Colonic mucosa (tissue), 4 donors: ENCODE results near the gene RWDD1. TPM values are rescaled to one million over a fixed set of nuclear protein-coding genes. Genes with fewer than 3 reads are reported as not detected.

ENCODE experiments used
- DNase-seq: peaks from one replicate; pipeline ENCODE4 v3.0.0-alpha.2; 2020
- H3K27ac ChIP-seq: fragments of 200-600 bp; one replicate; pipeline ENCODE4 v1.8.0; 2021
- H3K27me3 ChIP-seq: fragments of 200-600 bp; one replicate; pipeline ENCODE4 v1.8.0; 2021
- H3K36me3 ChIP-seq: fragments of 200-600 bp; one replicate; pipeline ENCODE4 v1.8.0; 2021
- H3K4me1 ChIP-seq: fragments of 200-600 bp; one replicate; pipeline ENCODE4 v1.8.0; 2021; ENCODE audit warnings: mild to moderate bottlenecking
- H3K4me3 ChIP-seq: fragments of 200-600 bp; one replicate; pipeline ENCODE4 v1.8.0; 2021
- H3K9ac ChIP-seq, 2 donors: one replicate each; pipeline ENCODE4 v1.7.0; 2013; ENCODE audit warnings: control low read depth in 2 of 2, low read depth in 2 of 2, low read length in 2 of 2
- H3K9me3 ChIP-seq: fragments of 200-600 bp; one replicate; pipeline ENCODE4 v1.8.0; 2021
- intact Hi-C: fragments of 100-400 bp; cut with DNase I; formaldehyde crosslinking; loops from one replicate; pipeline ENCODE4 v1.14.1; 2022
- total RNA-seq, 2 donors: library from RNA; stranded (reverse); fragmentation: NEBNext Ultra II Directional in 1 of 2; extraction: Animal tissue kit (Norgen Biotek cat#: 25700) in 1 of 2; gene quantifications; one replicate each; pipeline ENCODE4 v1.2.1, GENCODE V29; 2021
- TF ChIP-seq, protein P1 (sequence below): fragments of 200-600 bp; IDR thresholded peaks from one replicate; pipeline ENCODE4 v1.8.0; 2022; ENCODE audit warnings: antibody characterized with exemption, mild to moderate bottlenecking
- donor health status: healthy.
- donor health status: DM: no; HTN: no; CAD: no.
- donor health status: DM: no; HTN: no; CAD: no.

The RWDD1 gene
- total RNA-seq, 2 donors from 2014 or later = 27.4 to 30.8 TPM

DNA sequence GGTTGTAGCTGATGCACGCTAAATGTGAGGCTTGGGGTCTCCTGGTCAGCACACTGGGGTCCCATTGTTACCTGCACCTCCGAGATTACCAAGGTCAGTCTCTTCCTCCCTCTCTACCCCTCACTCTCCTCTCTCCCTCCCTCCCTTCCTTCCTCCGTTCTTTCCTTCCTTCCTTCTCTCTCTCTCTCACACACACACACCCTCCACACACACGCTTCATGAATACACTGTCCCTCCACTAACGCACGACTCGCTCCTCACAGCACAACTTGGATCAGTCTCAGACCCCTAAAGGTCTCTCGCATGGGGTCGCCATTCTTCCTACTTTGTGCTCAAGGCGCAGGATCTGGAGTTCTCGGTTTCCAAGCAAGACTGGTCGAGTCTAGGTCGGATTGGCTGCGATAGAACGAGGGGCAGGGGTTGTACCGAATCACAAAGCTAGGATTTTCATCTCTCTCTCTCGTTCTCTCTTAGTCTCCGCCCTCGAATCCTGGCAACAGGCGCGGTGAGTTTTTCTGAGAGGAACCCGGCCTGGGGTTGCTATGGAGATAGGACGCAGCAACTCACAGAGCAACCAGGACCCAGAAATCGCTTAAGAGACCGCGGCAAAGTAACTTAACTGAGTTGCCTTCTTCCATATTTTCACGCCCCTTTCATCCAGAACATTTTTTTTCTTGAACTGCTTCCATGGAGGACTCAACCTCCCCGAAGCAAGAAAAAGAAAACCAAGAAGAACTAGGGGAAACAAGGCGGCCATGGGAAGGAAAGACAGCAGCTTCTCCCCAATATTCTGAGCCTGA, 44.8 kb downstream of the RWDD1 start, which contains the start of gene RSPH4A:
Gene RSPH4A, plus strand, starts transcription at position 543 of the 800 bp plus-strand sequence. Its CDS starts 145 bp downstream, at position 688.
- H3K27ac ChIP-seq = no peak within 1 kb of the TSS
- H3K27me3 ChIP-seq = no peaks in the 10 kb centered on the region
- intact Hi-C loops = no loop called here
- no peaks in the 10 kb centered on the region for H3K36me3 ChIP-seq
- peak within 1 kb of the TSS; percentile 49 for H3K4me3 ChIP-seq
- H3K9me3 ChIP-seq = no peaks in the 10 kb centered on the region
- no peaks in the 10 kb centered on the region for H3K4me1 ChIP-seq
- H3K9ac ChIP-seq = peak within 1 kb of the TSS in 1 of 2 donors; percentile 44
- TF ChIP-seq, protein P1, sequence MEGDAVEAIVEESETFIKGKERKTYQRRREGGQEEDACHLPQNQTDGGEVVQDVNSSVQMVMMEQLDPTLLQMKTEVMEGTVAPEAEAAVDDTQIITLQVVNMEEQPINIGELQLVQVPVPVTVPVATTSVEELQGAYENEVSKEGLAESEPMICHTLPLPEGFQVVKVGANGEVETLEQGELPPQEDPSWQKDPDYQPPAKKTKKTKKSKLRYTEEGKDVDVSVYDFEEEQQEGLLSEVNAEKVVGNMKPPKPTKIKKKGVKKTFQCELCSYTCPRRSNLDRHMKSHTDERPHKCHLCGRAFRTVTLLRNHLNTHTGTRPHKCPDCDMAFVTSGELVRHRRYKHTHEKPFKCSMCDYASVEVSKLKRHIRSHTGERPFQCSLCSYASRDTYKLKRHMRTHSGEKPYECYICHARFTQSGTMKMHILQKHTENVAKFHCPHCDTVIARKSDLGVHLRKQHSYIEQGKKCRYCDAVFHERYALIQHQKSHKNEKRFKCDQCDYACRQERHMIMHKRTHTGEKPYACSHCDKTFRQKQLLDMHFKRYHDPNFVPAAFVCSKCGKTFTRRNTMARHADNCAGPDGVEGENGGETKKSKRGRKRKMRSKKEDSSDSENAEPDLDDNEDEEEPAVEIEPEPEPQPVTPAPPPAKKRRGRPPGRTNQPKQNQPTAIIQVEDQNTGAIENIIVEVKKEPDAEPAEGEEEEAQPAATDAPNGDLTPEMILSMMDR = no peak
- DNase-seq = peak; percentile 87

DNA sequence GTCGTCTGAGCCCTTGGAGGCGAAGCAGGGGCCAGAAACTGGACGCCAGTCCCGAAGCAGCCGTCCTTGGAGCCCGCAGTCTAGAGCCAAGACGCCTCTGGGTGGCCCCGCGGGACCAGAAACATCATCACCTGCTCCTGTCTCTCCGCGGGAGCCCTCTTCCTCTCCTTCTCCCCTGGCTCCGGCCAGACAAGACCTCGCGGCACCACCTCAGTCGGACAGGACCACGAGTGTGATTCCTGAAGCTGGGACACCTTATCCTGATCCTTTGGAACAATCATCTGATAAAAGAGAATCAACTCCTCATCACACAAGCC, 45.4 kb downstream of the RWDD1 start:
- Histone ChIP-seq H3K27ac (no peak overlapping the region), H3K9ac (peak overlapping the region in 1 of 2 donors; percentile 19), H3K4me1 (no peaks in the 10 kb centered on the region), H3K9me3 (no peaks in the 10 kb centered on the region), H3K36me3 (no peaks in the 10 kb centered on the region), H3K4me3 (peak overlapping the region; percentile 49), H3K27me3 (no peaks in the 10 kb centered on the region)
- TF ChIP-seq, protein P1 = no peak
- DNase-seq = no peak
- intact Hi-C loops = no loop called here

DNA sequence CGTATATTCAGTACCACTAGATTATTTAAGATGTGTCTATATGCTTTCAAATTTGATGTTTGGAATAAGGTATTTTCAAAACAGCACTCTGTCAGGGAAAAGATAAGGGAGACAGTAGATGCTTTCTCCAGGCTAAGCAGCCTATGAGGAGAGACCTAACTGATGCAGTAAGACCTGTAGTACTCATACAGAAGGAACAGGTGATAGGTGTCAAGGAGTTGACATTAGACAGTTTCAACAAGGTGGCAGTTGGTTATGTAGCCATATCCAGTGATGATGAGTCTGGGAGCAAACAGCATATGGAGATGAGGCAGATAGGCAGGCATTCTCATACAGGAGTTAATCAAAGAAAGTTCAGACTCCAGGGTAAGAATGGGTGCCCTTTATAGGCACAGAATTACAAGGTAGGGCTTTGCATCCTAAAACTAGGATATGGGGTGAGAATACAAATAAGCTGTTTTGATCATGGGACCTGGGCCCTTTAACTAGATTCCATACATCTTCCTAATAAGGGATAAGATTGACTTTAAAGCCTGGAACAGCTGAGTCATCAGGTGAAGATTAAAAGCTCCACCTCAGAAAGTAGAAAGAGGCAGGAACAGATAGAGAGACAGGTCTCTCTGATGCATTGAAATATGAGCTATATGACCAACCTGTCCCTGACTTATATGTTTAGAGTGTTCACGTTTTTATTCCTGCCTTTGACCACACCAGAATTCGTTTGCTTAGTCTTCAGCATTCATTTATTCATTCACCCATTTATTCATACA, 52.9 kb downstream of the RWDD1 start:
- no peaks in the 10 kb centered on the region for H3K9me3 ChIP-seq
- H3K27me3 ChIP-seq = no peaks in the 10 kb centered on the region
- H3K4me1 ChIP-seq = no peaks in the 10 kb centered on the region
- no peaks in the 10 kb centered on the region for H3K36me3 ChIP-seq
- no peak overlapping the region for H3K4me3 ChIP-seq
- H3K27ac ChIP-seq = no peak overlapping the region
- intact Hi-C loops = no loop called here
- TF ChIP-seq, protein P1 = no peak
- no peak for DNase-seq
- H3K9ac ChIP-seq = no peak overlapping the region

DNA sequence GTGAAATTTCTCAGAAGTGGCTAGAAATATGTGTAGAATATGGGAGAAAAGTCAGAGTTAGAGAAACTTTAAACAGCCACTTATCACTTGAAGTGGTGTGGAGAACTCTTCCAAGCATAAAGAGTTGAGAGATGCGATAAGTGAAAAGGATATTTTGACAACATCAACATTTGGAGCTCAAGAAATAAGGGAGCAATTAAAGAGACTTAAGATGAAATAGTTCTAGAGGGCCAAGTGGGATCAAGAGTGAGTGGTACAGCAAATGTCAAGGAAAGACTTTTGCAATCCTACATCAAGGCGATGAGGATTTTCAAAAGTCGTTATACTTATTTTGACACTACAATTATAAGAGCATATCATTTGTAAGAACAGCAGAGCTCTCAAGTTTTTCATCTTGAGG, 54.6 kb downstream of the RWDD1 start:
- intact Hi-C loops = no loop called here

DNA sequence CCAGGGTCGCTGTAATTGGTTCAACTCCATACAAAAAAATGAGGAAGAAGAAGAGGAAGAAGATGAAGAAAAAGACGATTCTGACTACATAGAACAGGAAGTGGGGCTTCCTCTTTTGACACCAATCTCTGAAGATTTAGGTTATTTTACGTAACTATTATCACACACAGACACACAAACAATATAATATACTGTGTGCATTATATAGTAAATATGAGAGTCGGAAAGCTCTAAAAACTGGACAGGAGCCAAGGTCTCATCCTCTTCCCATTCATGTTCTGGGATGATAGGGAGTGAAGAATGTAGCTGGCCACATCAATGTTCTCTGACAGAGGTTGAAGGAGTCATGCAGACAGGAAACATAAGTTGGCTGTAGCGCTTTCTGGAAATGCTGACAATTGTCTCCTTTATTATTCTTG, 58.3 kb downstream of the RWDD1 start:
- no peaks in the 10 kb centered on the region for H3K4me1 ChIP-seq
- no peaks in the 10 kb centered on the region for H3K9me3 ChIP-seq
- H3K36me3 ChIP-seq = no peaks in the 10 kb centered on the region
- H3K4me3 ChIP-seq = no peak overlapping the region
- intact Hi-C loops = no loop called here
- H3K27me3 ChIP-seq = no peaks in the 10 kb centered on the region
- DNase-seq = no peak
- no peak overlapping the region for H3K9ac ChIP-seq
- no peak overlapping the region for H3K27ac ChIP-seq
- TF ChIP-seq, protein P1 = no peak

More for the DNA sequence above, 54.6 kb downstream of the RWDD1 start:
- H3K4me3 ChIP-seq = no peak overlapping the region
- H3K9me3 ChIP-seq = no peaks in the 10 kb centered on the region
- no peaks in the 10 kb centered on the region for H3K27me3 ChIP-seq
- no peaks in the 10 kb centered on the region for H3K36me3 ChIP-seq
- H3K4me1 ChIP-seq = no peaks in the 10 kb centered on the region
- TF ChIP-seq, protein P1 = no peak
- DNase-seq = no peak
- H3K9ac ChIP-seq = no peak overlapping the region
- no peak overlapping the region for H3K27ac ChIP-seq
